CD4-positive, alpha-beta memory T cell (primary cell): ENCODE data around the gene MMP17. TPM values are rescaled to one million over a fixed set of nuclear protein-coding genes. Genes with fewer than 3 reads are reported as not detected.

Source experiments
- CTCF ChIA-PET: fragments of 350-600 bp; sonication (Branson Sonifier 250); formaldehyde crosslinking; loops from one replicate; lab custom pipeline; 2021; ENCODE audit warnings: inconsistent platforms; ENCODE audit not compliant: partially characterized antibody; lab: Charles Lee
- POLR2A ChIA-PET: fragments of 350-600 bp; sonication (Branson Sonifier 250); formaldehyde crosslinking; loops from one replicate; lab custom pipeline; 2021; ENCODE audit not compliant: partially characterized antibody; lab: Charles Lee
- DNase-seq, 5 donors: peaks; one replicate each; pipeline versions ENCODE4 v3.0.0 to v3.0.0-alpha.2; 2020 to 2022; ENCODE audit warnings: mixed read lengths in 1 of 5
- H3K27ac ChIP-seq: one replicate; pipeline ENCODE4 v1.7.0; 2013; ENCODE audit warnings: low read depth, low read length
- H3K27me3 ChIP-seq: 2 replicates; pipeline ENCODE4 v1.7.0; 2013; ENCODE audit warnings: mild to moderate bottlenecking, low read length, moderate library complexity; ENCODE audit not compliant: insufficient read depth
- H3K36me3 ChIP-seq: 2 replicates; pipeline ENCODE4 v1.7.0; 2013; ENCODE audit warnings: mild to moderate bottlenecking, low read length, moderate library complexity; ENCODE audit not compliant: insufficient read depth
- H3K4me1 ChIP-seq: 2 replicates; pipeline ENCODE4 v1.7.0; 2013; ENCODE audit warnings: mild to moderate bottlenecking, low read length, moderate library complexity; ENCODE audit not compliant: insufficient read depth
- H3K4me3 ChIP-seq, 2 donors: one replicate each; pipeline ENCODE4 v1.7.0; 2013; ENCODE audit warnings: low read length in 2 of 2, mild to moderate bottlenecking in 1 of 2
- H3K9me3 ChIP-seq, 2 donors: one replicate each; pipeline ENCODE4 v1.7.0; 2013; ENCODE audit warnings: low read length in 2 of 2, control low read depth in 1 of 2; ENCODE audit not compliant: control insufficient read depth in 1 of 2
- H3K27ac Mint-ChIP-seq, 7 donors: one replicate each; pipeline ENCODE4 v1.8.0; 2020 to 2021; ENCODE audit warnings: mixed read lengths in 7 of 7, mild to moderate bottlenecking in 6 of 7, inconsistent platforms in 3 of 7, moderate library complexity in 3 of 7
- H3K27me3 Mint-ChIP-seq, 2 donors: one replicate each; pipeline ENCODE4 v1.8.0; 2020 to 2021; ENCODE audit warnings: mixed read lengths in 2 of 2
- H3K36me3 Mint-ChIP-seq, 2 donors: one replicate each; pipeline ENCODE4 v1.8.0; 2020 to 2021; ENCODE audit warnings: mixed read lengths in 2 of 2, inconsistent platforms in 1 of 2, mild to moderate bottlenecking in 1 of 2
- H3K4me1 Mint-ChIP-seq, 4 donors: one replicate each; pipeline ENCODE4 v1.8.0; 2020 to 2021; ENCODE audit warnings: mixed read lengths in 4 of 4, mild to moderate bottlenecking in 1 of 4
- H3K4me3 Mint-ChIP-seq, 8 donors: one replicate each; pipeline ENCODE4 v1.8.0; 2020 to 2021; ENCODE audit warnings: mixed read lengths in 8 of 8, mild to moderate bottlenecking in 7 of 8, moderate library complexity in 6 of 8, inconsistent platforms in 3 of 8
- H3K9me3 Mint-ChIP-seq, 8 donors: one replicate each; pipeline ENCODE4 v1.8.0; 2020 to 2021; ENCODE audit warnings: mixed read lengths in 8 of 8, mild to moderate bottlenecking in 5 of 8, inconsistent platforms in 3 of 8, moderate library complexity in 1 of 8
- intact Hi-C: fragments of 100-400 bp; cut with micrococcal nuclease; formaldehyde crosslinking; loops from one replicate; pipeline ENCODE4 v1.15.1; 2023
- polyA plus RNA-seq, 2 donors: library from polyadenylated mRNA; unstranded; fragments of 300-500 nt; fragmentation: Illumina TruSeq; gene quantifications; one replicate each; pipeline ENCODE4 v1.2.3, GENCODE V29; 2021
- total RNA-seq, 2 experiments: library from RNA; stranded (reverse); gene quantifications; one replicate each; pipeline ENCODE4 v1.2.3, GENCODE V29; 2021

MMP17 gene
- total and polyA plus RNA-seq, 4 experiments from 2014 or later: 0.32 to 0.94 TPM; not detected in 2

GRCh38 chr12:131825146-131825892 is 2.9 kb upstream of the MMP17 start:
- Mint-ChIP-seq H3K4me3 (peak overlapping the region in 2 of 8 donors; percentile 39 to 62), H3K27me3 (peaks cover 31 to 33% of the 10 kb centered on the region in 2 donors), H3K9me3 (no peaks in the 10 kb centered on the region), H3K4me1 (peaks cover 0 to 7% (median 6%) of the 10 kb centered on the region in 4 donors), H3K27ac (no peak overlapping the region), H3K36me3 (no peaks in the 10 kb centered on the region)
- peaks cover 22% of the 10 kb centered on the region for H3K27me3 ChIP-seq
- H3K4me1 ChIP-seq: peaks cover 16% of the 10 kb centered on the region
- H3K4me3 ChIP-seq: no peak overlapping the region
- ChIA-PET POLR2A (no interaction called here), CTCF (no interaction called here)
- DNase-seq: no peak
- no peak overlapping the region for H3K27ac ChIP-seq
- H3K36me3 ChIP-seq: no peaks in the 10 kb centered on the region
- no peaks in the 10 kb centered on the region for H3K9me3 ChIP-seq
- intact Hi-C loops: no loop called here

GRCh38 chr12:131826097-131826928 is 1.9 kb upstream of the MMP17 start:
- peaks cover 2 to 13% (median 12%) of the 10 kb centered on the region in 4 donors for H3K4me1 Mint-ChIP-seq
- no peaks in the 10 kb centered on the region for H3K36me3 Mint-ChIP-seq
- Histone ChIP-seq H3K4me1 (peaks cover 22% of the 10 kb centered on the region), H3K27ac (no peak overlapping the region), H3K9me3 (no peaks in the 10 kb centered on the region), H3K27me3 (peaks cover 27% of the 10 kb centered on the region), H3K36me3 (no peaks in the 10 kb centered on the region), H3K4me3 (no peak overlapping the region)
- peaks cover 35 to 39% of the 10 kb centered on the region in 2 donors for H3K27me3 Mint-ChIP-seq
- H3K27ac Mint-ChIP-seq: peak overlapping the region in 1 of 7 donors; percentile 11
- ChIA-PET POLR2A (no interaction called here), CTCF (no interaction called here)
- H3K9me3 Mint-ChIP-seq: no peaks in the 10 kb centered on the region
- no peak for DNase-seq
- H3K4me3 Mint-ChIP-seq: peak overlapping the region in 2 of 8 donors; percentile 42 to 71
- intact Hi-C loops: no loop called here

- Mint-ChIP-seq H3K9me3 (no peaks in the 10 kb centered on the region), H3K27me3 (peaks cover 43 to 47% of the 10 kb centered on the region in 2 donors), H3K27ac (no peak overlapping the region), H3K36me3 (no peaks in the 10 kb centered on the region), H3K4me3 (peak overlapping the region in 7 of 8 donors; percentile 44 to 81 (median 66)), H3K4me1 (peaks cover 2 to 13% (median 12%) of the 10 kb centered on the region in 4 donors)
- Histone ChIP-seq H3K27ac (no peak overlapping the region), H3K36me3 (no peaks in the 10 kb centered on the region), H3K4me1 (peaks cover 22% of the 10 kb centered on the region), H3K9me3 (no peaks in the 10 kb centered on the region), H3K27me3 (peaks cover 28% of the 10 kb centered on the region), H3K4me3 (no peak overlapping the region)
- ChIA-PET POLR2A (no interaction called here), CTCF (no interaction called here)
- no peak for DNase-seq
- intact Hi-C loops: no loop called here
These were observed 620 bp downstream of the MMP17 start for GRCh38 chr12:131828671-131829355.

GRCh38 chr12:131829356-131829747 is 1.2 kb downstream of the MMP17 start:
- ChIA-PET CTCF (no interaction called here), POLR2A (no interaction called here)
- Mint-ChIP-seq H3K4me1 (peaks cover 2 to 13% (median 12%) of the 10 kb centered on the region in 4 donors), H3K27ac (no peak overlapping the region), H3K9me3 (no peaks in the 10 kb centered on the region), H3K4me3 (peak overlapping the region; percentile 38 to 81 (median 64)), H3K27me3 (peaks cover 42 to 46% of the 10 kb centered on the region in 2 donors), H3K36me3 (no peaks in the 10 kb centered on the region)
- intact Hi-C loops: no loop called here
- Histone ChIP-seq H3K4me1 (peaks cover 22% of the 10 kb centered on the region), H3K27me3 (peaks cover 28% of the 10 kb centered on the region), H3K36me3 (no peaks in the 10 kb centered on the region), H3K4me3 (no peak overlapping the region), H3K27ac (no peak overlapping the region), H3K9me3 (no peaks in the 10 kb centered on the region)
- no peak for DNase-seq

GRCh38 chr12:131829791-131830334 is 1.7 kb downstream of the MMP17 start:
- H3K27me3 Mint-ChIP-seq: peaks cover 38 to 43% of the 10 kb centered on the region in 2 donors
- intact Hi-C loops: no loop called here

GRCh38 chr12:131830335-131830913 is 2.2 kb downstream of the MMP17 start:
- no peaks in the 10 kb centered on the region for H3K9me3 ChIP-seq
- peaks cover 28% of the 10 kb centered on the region for H3K27me3 ChIP-seq
- intact Hi-C loops: no loop called here
- peak in 3 of 5 donors; percentile 22 to 33 (median 23) for DNase-seq
- no peaks in the 10 kb centered on the region for H3K36me3 ChIP-seq
- ChIA-PET CTCF (interaction anchor here (1.0 to 1.5 kb wide), 3 partner anchors 69 to 727 kb away, joined by 3 to 6 read pairs (median 5); no protein-coding TSS in a partner anchor), POLR2A (no interaction called here)
- peaks cover 22% of the 10 kb centered on the region for H3K4me1 ChIP-seq
- Mint-ChIP-seq H3K9me3 (no peaks in the 10 kb centered on the region), H3K4me3 (peak overlapping the region in 7 of 8 donors; percentile 47 to 84 (median 75)), H3K36me3 (no peaks in the 10 kb centered on the region), H3K27me3 (peaks cover 33 to 38% of the 10 kb centered on the region in 2 donors), H3K27ac (no peak overlapping the region), H3K4me1 (peaks cover 2 to 13% (median 12%) of the 10 kb centered on the region in 4 donors)
- H3K4me3 ChIP-seq: no peak overlapping the region
- H3K27ac ChIP-seq: no peak overlapping the region

More at GRCh38 chr12:131829791-131830334, 1.7 kb downstream of the MMP17 start:
- no peak overlapping the region for H3K27ac ChIP-seq
- Mint-ChIP-seq H3K9me3 (no peaks in the 10 kb centered on the region), H3K4me3 (peak overlapping the region in 4 of 8 donors; percentile 61 to 81 (median 69)), H3K36me3 (no peaks in the 10 kb centered on the region), H3K4me1 (peaks cover 2 to 13% (median 12%) of the 10 kb centered on the region in 4 donors), H3K27ac (no peak overlapping the region)
- no peaks in the 10 kb centered on the region for H3K36me3 ChIP-seq
- no peaks in the 10 kb centered on the region for H3K9me3 ChIP-seq
- peaks cover 28% of the 10 kb centered on the region for H3K27me3 ChIP-seq
- no peak overlapping the region for H3K4me3 ChIP-seq
- peaks cover 22% of the 10 kb centered on the region for H3K4me1 ChIP-seq
- CTCF ChIA-PET: interaction anchor here (1.0 to 1.5 kb wide), 2 partner anchors 725 to 726 kb away, joined by 5 to 6 read pairs; no protein-coding TSS in a partner anchor
- POLR2A ChIA-PET: no interaction called here
- no peak for DNase-seq
